GDM1 (cell line): ENCODE results near the gene TSPEAR.
"Not testable (repeated sequence)": the region's sequence is repeated elsewhere in the genome, so short reads cannot be mapped to it uniquely, and the experiment has no call there.

Experiments
- DNase-seq: peaks from one replicate; lab custom pipeline; 2025; lab: John Stamatoyannopoulos, UW

TSPEAR gene

GRCh38 chr21:44702111-44702972 lies 9.0 kb downstream of the TSPEAR start:
- no peak for DNase-seq

GRCh38 chr21:44701541-44701940 lies 9.8 kb downstream of the TSPEAR start:
- no peak for DNase-seq

GRCh38 chr21:44701023-44701400 lies 10.4 kb downstream of the TSPEAR start:
- no peak for DNase-seq

GRCh38 chr21:44700101-44701022 lies 11.0 kb downstream of the TSPEAR start:
- DNase-seq = no peak

GRCh38 chr21:44699502-44700001 lies 11.8 kb downstream of the TSPEAR start:
- DNase-seq = no peak

GRCh38 chr21:44697811-44698734 lies 13.3 kb downstream of the TSPEAR start:
- no peak for DNase-seq

- not testable (repeated sequence) for DNase-seq
These were observed 14.1 kb downstream of the TSPEAR start, which contains the start of gene KRTAP10-12 for GRCh38 chr21:44697172-44697810. KRTAP10-12 (plus strand) TSS chr21:44697172; CDS start chr21:44697202, 30 bp downstream.

- DNase-seq = no peak
These were observed 14.8 kb downstream of the TSPEAR start for GRCh38 chr21:44696572-44696971.

- DNase-seq = no peak
These were observed 15.7 kb downstream of the TSPEAR start for GRCh38 chr21:44695641-44696040.

GRCh38 chr21:44695184-44695583 lies 16.2 kb downstream of the TSPEAR start:
- no peak for DNase-seq

- DNase-seq = no peak
These were observed 16.6 kb downstream of the TSPEAR start for GRCh38 chr21:44694776-44695175.

GRCh38 chr21:44692798-44693512 lies 18.4 kb downstream of the TSPEAR start:
- DNase-seq = no peak

GRCh38 chr21:44691686-44692085 lies 19.7 kb downstream of the TSPEAR start:
- DNase-seq = no peak

GRCh38 chr21:44689740-44690139 lies 21.6 kb downstream of the TSPEAR start:
- DNase-seq = not testable (repeated sequence)

- no peak for DNase-seq
These were observed 23.7 kb downstream of the TSPEAR start for GRCh38 chr21:44687671-44688070.

- no peak for DNase-seq
These were observed 24.4 kb downstream of the TSPEAR start for GRCh38 chr21:44686843-44687561.

- no peak for DNase-seq
These were observed 25.2 kb downstream of the TSPEAR start for GRCh38 chr21:44686000-44686781.

GRCh38 chr21:44685050-44685449 lies 26.3 kb downstream of the TSPEAR start:
- DNase-seq = not testable (repeated sequence)

GRCh38 chr21:44684483-44684882 lies 26.9 kb downstream of the TSPEAR start:
- no peak for DNase-seq
